GM18508 (cell line): Measurements from ENCODE around the gene NCKAP5L.

Experiments used
- ATAC-seq: cut with Tn5 transposase; IDR thresholded peaks from one replicate; pipeline ENCODE4 v1.9.1; 2021; ENCODE audit warnings: moderate number of reproducible peaks; ENCODE audit not compliant: insufficient read depth, unreplicated experiment

Gene NCKAP5L

DNA sequence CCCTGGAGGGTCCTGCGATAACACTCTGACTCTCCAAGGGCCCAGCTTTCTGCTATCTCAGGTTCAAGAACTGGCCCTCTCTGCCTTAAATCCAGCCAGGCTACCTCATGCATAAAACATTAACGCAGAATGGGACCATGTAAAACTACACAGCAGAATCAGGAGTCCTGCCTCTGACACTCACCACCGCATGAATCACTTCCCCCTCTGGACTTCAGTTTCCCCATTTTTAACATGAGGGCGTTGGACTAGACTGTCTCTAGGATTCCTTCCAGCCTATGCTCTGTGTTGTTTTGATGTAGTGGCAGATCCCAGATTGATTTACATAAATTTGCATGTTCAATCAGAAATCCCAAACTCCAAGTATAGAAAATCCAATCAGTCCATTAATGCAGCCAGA lies 3.3 kb downstream of the NCKAP5L start:
- no peak for ATAC-seq

DNA sequence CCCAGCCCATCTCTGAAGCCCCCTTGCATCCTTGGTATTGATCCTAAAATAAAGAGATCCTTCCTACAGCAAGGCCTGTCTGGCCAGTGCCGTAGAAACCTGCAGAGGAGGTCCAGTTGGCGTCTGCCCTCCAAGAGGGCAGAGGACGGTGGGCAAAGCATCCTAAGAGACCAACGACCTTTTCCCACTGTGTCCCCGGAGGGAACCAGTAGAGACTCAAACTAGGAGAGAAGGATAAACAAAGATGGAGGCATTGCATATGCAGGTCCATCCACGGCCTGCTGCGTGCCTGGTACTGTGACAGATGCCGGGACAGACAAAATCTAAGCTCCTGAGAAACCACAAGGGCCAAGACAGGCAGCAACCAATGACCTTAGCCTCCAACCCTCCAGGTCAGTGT lies 3.8 kb downstream of the NCKAP5L start:
- no peak for ATAC-seq

DNA sequence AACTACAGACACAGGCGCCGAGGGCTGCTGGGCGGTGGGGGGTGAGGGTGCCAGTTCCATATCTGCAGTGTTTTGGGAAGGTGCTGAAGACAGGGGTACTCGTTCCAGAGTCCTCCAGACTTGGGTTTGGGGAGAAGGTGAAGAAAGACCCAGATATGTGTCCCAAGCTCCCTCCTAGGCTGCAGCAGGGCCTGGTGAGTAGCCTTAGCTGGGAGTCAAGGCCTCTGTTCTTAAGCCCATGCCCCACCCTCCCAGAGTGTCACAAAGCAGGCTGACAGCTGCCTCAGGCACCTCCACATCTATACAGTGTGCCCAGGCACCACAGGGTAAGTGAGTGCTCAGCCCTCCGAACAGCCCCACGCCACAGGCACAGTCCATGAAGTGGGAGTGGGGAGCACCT lies 4.3 kb downstream of the NCKAP5L start:
- ATAC-seq = no peak

DNA sequence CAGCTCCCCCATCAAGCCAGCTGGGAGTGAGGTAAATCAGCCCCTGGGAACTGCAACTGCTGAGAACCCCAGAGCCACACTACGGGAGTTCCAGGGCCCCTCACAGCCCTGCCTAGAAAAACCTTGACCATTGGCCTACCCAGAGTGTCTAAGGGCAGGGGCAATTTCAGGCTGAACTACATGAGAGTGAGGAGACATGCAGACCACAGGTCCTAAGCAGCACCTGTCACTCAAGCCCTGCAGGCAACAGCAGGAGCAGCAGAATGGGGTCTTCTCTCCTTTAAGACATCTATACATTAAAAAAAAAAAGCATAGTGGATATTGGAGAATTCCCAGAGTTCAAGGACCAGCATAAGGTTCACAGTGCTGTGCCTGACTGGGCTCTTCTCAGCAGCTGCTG lies 4.9 kb downstream of the NCKAP5L start:
- no peak for ATAC-seq

DNA sequence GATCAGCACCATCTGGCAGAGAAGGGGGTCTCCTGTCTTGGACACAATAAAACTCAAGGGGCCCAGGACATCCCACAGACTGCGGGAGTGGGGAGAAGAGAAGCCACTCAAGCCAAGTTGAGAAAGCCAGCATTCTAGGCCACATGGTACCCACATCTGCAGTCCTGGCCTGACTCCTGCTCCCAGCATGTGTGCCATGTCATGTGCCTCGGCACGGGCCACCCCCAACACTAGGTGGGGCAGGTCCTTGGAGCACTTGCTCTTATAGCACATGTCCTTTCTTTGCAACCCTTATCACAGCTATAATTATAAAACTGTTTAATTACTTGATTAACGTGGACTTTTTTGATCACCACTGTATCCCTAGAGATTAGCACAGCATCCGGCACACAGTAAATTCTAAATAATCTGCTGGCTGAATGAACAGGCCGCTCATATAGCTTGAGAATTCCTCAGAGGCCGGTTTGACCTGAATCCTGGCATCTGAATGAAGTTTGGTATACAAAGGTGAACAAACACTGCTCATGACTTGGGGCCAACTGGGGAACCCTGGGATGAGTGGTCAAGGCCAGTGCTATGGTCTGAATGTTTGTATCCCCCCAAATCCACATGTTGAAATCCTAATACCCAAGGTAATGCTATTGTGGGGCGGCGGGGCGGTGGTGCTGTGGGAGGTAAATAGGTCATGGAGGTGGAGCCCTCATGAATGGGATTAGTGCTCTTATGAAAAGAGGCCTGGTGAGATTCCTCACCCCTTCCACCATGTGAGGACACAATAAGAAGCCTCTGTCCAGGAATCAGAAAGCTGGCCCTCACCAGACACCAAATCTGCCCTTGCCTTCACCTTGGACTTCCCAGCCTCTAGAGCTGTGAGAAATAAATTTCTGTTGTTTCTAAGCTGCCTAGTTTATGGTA lies 6.6 kb downstream of the NCKAP5L start:
- ATAC-seq = no peak

DNA sequence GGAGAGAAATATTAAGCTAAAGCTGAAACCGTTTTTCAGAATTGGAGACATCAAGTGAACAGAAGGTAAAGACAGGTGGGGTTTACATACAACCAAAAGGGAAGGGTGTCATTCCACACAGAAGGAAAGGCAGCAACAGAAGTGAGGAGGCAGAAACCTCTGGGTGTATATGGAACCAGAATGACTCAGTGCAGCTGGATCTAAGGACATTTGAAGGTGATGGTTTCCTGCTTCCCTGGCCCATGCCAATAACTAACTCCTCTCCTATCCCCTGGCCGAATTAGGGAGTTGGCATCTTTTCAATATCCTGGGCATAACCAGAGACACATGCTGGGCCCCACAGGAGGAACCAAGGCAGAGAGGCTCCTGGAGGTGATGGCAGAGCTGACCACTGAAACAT lies 8.4 kb downstream of the NCKAP5L start:
- ATAC-seq = no peak

DNA sequence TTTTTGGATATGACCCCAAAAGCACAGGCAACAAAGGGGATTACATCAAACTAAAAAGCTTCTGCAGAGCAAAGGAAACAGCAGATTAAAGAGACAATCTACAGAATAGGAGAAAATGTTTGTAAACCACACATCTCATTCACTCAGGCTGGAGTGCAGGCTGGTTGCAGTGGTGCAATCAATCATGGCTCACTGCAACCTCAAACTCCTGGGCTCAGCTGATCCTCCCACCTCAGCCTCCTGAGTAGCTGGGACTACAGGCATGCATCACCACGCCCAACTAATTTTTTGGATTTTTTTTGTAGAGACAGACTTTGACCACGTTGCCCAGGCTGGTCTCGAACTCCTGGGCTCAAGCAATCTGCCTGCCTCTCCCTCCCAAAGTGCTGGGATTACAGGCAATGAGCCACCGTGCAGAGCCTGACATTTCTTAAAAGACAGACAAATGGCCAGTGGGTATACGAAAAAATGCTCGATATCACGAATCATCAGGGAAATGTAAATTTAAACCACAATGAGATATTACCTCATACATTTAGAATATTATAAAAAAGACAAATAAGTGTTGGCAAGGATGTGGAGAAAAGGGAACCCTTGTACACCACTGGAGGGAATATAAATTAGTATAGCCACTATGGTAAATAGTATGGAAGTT lies 9.8 kb downstream of the NCKAP5L start:
- no peak for ATAC-seq

DNA sequence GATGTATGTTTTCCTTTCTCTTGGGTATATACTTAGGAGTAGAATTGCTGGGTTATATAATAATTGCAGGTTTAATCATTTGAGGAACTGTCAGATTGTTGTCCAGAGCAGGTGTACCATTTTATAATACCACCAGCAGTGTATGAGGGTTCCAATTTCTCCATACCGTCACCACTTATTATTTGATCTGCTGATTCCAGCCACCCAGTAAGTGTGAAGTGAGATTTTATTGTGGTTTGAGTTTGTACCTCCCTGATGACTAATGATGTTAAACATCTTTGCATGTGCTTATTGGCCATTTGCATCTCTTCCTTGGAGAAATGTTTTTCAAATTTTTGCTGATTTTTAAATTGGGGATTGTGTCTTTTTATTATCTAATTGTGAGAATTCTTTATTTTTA lies 15.1 kb downstream of the NCKAP5L start:
- ATAC-seq = no peak

DNA sequence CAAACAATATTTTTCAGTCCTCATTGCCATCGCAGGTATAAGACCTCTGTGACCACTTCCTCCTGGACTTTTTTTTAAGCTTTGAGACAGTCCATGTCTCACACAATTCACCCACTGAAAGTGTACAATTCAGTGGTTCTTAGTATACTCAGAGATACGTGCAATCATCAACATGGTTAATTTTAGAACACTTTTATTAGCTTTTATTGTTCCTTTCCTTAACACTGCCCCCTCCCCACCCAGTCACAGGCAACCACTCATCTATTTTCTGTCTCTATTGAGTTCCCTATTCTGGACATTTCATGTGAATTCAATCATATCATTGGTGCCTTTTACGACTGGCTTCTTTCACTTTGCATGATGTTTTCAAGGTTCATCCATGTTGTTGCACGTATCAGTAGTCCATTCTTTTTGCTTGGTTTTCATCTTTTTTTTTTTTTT lies 16.2 kb downstream of the NCKAP5L start:
- ATAC-seq = no peak

DNA sequence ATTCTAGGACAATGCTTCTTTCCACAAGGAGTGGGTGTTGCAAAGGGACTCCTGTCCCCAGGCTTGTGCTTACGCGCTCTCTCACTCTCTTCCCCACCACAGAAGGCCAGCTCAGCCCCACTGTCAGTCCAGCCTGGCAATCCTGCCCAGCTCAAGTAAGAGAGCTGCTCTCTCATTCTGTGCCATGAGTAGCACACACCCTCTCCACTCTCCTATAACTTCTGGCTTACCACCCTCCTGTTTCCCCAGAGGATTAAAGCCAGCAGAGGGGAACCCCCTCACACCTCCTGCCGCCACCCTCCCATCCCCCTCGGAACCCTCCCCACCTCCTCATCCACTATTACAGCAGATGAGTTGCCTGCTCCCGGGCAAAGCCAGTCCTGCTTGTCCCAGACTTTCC lies 17.1 kb downstream of the NCKAP5L start:
- ATAC-seq = no peak

DNA sequence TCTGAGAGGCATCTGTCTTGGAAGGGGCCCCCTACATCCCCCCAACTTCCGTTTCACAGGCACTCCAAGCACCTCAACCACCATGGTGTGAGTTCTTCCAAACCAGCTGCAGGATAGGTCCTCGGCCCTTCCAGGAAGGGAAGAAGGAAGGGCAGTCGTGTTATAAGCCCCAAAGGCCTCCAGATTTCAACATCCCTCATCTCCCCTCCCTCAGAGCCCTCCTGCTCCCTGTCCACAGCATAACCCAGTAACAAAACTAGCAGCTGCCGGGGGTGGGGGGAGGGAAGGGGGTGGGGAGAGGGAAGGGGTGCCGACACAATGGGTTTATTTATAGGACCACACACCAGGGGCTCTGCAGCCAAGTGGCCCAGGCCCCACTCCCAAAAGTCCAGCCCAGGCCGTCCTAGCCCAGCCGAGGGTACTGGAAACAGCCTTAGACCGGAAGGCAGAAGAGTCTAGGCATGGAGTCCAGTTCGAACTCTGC lies 18.3 kb downstream of the NCKAP5L start:
- ATAC-seq = no peak

DNA sequence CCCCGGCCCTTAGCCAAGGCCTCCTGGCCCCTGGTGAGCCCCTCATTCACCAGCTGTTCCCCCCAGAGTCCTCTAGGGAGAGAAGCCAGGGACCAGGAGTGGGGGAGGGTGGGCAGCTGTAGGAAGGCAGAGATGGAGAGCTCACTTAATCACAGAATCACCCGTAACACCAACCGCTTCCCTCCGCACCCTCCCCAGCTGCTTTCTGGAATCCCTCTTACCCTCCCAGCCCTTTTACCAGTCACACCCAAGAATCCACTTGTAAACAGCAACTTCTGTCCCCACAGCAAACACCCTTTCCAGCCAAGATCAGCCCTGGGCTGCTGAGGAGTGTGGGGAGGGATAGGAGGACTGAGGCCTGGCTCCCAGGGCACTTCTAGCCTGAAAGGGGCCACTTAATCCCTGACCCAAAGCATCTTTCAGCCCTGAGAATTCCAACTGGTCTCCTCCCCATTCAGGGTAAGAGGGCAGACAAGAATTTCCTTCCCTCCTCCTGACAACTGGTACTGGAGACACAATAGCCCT lies 18.8 kb downstream of the NCKAP5L start:
- no peak for ATAC-seq

DNA sequence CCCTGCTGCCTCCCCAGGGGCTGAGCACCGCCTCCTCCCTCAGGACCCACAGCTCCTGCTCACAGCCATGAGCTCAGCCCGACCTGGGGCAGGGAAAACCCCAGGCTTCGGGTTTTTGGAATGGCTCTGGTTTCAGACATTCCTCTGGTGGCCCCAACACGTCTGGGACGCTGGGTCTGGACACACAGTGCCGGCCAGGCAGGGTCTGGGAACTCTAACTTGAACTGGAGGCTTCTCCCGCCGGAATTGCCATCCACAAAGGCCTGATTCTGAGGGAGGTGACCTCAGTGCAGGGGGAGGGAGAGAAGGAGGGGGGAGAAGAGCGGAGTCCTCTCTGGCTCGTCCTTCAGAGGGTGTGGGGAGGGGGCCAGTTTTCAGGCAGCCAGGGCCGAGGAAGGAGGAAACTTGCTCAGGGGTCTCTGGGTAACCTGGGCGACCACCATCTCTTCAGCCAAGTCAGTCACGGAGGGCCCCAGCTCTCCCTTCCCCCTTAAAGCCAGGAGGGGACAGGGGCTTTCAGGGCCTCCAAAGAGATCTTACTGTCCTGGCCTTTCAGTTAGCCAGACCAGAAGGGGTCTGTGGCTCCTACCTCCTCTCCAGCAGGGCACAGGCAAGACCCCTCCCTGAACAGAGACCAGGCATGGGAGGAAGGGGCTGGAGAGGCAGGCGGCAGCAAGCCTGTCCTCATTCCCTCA lies 19.4 kb downstream of the NCKAP5L start:
- no peak for ATAC-seq

DNA sequence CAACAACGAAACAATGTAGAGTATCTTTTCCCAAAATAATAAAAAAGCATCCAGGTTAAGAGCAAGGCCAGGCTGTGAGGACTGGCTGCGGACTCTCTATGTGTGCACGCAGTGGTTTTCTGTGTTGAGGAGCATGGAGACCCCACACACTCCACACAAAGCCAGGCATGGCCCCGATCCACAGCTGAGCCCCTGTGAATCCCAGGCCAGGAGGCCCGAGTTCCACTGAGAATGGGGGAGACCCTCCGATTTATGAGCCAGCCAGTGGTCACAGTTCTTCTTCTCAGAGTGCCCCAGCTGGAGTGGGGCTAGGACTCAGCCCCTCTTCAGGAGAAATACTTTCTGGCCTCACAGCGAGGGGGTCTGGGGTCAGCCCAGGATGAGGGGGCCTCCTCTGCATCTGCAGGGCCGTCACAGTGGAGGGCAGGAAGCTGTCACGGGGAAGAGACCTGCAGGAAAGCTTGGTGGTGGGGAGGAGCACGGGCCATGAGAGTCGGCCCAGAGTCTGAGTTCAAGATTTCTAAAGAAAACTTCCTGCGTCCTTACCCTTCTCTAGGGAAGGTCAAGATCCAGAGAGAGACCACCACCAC lies 20.1 kb downstream of the NCKAP5L start:
- ATAC-seq = no peak

DNA sequence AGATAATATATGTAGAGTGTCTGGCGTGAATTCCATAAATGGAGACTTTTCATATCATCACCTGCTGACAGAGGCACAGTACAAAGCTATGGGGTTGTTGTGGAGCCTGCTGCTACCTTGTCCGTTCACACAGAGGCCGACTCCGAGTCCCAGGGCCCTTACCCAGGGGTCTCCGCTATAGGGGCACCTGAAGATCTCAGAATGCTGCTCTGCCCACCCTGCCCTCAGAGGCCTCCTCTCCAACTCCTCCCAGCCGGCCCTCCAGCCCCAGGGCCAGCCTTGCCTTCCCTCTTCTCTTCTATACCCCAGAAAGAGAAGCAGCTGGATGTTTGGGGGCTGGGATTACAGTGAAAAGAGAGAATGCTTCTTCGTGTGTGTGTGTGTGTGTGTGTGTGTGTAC lies 21.3 kb downstream of the NCKAP5L start:
- ATAC-seq = no peak

DNA sequence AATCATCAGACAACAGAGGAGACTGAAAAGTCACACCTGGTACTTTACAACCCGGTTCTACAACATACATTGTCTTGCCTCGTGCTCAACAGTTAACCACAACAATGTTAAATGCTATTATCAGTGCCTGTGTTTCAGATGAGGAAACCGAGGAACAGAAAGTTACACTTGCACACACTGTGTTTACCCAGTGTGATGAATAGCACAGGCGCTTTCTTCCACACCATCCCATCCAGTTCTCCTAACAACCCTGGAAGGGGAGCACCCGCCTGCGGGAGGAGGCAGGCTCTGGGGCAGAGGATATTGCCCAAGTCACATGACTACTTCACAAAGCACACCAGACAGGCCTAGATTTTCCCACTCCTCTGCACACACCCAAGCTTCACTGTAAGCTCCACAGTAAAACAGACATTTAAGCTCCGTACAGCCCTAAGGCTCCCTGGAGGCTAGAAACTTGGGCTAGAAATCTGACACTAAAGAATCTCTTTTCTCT lies 21.8 kb downstream of the NCKAP5L start:
- no peak for ATAC-seq

DNA sequence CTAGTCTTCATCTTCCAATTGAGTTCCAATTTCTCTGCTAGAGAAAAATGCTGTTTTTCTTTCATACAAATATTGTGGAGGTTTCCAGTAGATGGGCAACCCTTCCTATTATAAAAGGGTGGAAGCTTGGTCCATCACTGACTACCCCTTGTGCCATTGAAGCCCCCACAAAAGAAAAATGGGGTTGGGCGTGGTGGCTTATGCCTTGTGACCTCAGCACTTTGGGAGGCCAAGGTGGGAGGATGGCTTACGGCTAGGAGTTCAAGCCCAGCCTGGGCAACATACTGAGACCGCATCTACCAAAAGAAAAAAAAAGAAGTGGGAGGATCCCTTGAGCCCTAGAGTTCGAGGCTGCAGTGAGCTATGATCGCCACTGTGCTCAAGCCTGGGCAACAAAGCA lies 22.8 kb downstream of the NCKAP5L start:
- ATAC-seq = no peak

DNA sequence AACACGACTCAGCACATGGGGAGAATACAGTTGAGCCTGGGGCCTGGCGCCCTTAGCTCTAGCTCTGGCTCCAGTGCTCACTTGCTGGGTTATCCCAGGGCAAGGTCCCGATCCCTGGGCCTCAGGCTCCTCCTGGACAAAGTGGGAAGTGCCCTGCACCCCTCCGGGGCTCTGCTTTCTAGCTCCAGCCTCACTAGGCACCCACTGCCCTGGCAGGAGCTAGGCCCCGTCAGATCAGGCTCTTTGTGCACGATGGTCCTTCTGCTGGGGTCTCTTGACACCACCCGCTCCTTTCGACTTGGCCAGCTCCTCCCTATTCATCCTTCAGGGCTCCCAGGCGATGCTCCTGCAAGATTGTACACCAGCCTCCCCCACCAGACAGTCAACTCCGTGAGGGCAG lies 23.4 kb downstream of the NCKAP5L start:
- no peak for ATAC-seq

DNA sequence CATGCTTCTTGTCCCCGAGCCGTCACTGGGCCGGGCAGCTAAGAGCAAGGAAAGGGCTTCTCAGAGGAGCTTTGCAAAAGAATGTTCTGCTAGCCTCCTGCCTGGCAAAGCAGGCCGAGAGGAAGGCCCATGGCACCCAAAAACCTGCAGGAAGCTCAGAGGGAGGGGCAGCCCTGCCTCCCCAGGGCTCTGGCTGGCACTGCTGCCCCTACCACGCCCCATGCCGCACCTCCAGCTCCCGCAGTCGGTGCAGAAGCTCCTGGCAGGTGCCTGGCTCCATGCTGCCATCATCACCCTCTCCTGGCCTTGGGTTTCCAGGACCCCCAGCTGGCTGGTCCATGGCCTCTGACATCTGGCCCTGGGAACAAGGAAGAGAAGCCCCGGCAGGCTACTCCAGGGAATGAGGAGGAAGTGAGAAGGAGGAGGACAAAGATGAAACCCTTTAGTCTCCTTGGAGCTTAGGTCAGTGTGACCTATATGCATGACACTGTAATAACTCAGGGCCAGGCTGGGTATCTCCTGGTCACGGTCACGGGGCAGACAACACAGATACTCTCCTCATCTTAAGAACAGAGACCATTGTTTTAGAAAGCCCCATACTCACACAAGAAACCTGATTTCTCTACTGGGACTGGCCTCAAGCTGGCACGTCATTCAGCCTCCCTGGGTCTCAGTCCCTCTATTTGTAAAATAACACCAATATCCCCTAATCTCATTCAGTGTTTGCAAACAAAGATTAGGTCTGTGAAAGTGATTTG lies 24.3 kb downstream of the NCKAP5L start:
- no peak for ATAC-seq
